HG03280 (cell line): ENCODE measurements around the gene TMTC1.

ENCODE experiments used
- ATAC-seq: cut with Tn5 transposase; IDR thresholded peaks from one replicate; pipeline ENCODE4 v1.9.1; 2021; ENCODE audit warnings: mild to moderate bottlenecking, moderate library complexity; ENCODE audit not compliant: unreplicated experiment

Gene TMTC1

GRCh38 chr12:29781188-29781587, 2.6 kb downstream of the TMTC1 start:
- no peak for ATAC-seq

- ATAC-seq: no peak
Observed at GRCh38 chr12:29780084-29780483, 3.7 kb downstream of the TMTC1 start.

- no peak for ATAC-seq
Observed at GRCh38 chr12:29778531-29778930, 5.2 kb downstream of the TMTC1 start.

- no peak for ATAC-seq
Observed at GRCh38 chr12:29773076-29773475, 10.7 kb downstream of the TMTC1 start.

- ATAC-seq: no peak
Observed at GRCh38 chr12:29771786-29772185, 12.0 kb downstream of the TMTC1 start.

- no peak for ATAC-seq
Observed at GRCh38 chr12:29771165-29771564, 12.6 kb downstream of the TMTC1 start.

- no peak for ATAC-seq
Observed at GRCh38 chr12:29769162-29769858, 14.4 kb downstream of the TMTC1 start.

- no peak for ATAC-seq
Observed at GRCh38 chr12:29768372-29768771, 15.4 kb downstream of the TMTC1 start.

- ATAC-seq: no peak
Observed at GRCh38 chr12:29763301-29763683, 20.4 kb downstream of the TMTC1 start.

GRCh38 chr12:29762637-29763300, 21.0 kb downstream of the TMTC1 start:
- ATAC-seq: no peak

GRCh38 chr12:29759950-29760349, 23.8 kb downstream of the TMTC1 start:
- ATAC-seq: no peak

GRCh38 chr12:29756741-29757390, 26.9 kb downstream of the TMTC1 start:
- ATAC-seq: no peak

- ATAC-seq: no peak
Observed at GRCh38 chr12:29754235-29755189, 29.2 kb downstream of the TMTC1 start.

- no peak for ATAC-seq
Observed at GRCh38 chr12:29752121-29752520, 31.6 kb downstream of the TMTC1 start.

- no peak for ATAC-seq
Observed at GRCh38 chr12:29751676-29752075, 32.1 kb downstream of the TMTC1 start.

- no peak for ATAC-seq
Observed at GRCh38 chr12:29750928-29751220, 32.9 kb downstream of the TMTC1 start.

- ATAC-seq: peak; percentile 61
Observed at GRCh38 chr12:29750131-29750927, 33.4 kb downstream of the TMTC1 start.

- ATAC-seq: no peak
Observed at GRCh38 chr12:29744365-29744764, 39.4 kb downstream of the TMTC1 start.

GRCh38 chr12:29743801-29744200, 39.9 kb downstream of the TMTC1 start:
- ATAC-seq: no peak

GRCh38 chr12:29743077-29743476, 40.7 kb downstream of the TMTC1 start:
- no peak for ATAC-seq
